ENCODE data around the gene TRPC3. TPM values are rescaled to one million over a fixed set of nuclear protein-coding genes. Genes with fewer than 3 reads are reported as not detected.

Gene TRPC3
- total RNA-seq, 1 experiment from 2014 or later = 0.25 TPM

- Histone ChIP-seq H3K36me3 (ENCODE audit: control insufficient read depth in 1 of 2, insufficient read depth in 2 of 2, low read length in 2 of 2) (peaks cover 3 to 6% of the 10 kb centered on the region in 2 experiments; a peak in 1 of 4 replicates), H3K4me1 (ENCODE audit: control insufficient read depth in 1 of 2, insufficient read depth in 2 of 2, low read length in 2 of 2) (no peaks in the 10 kb centered on the region), H3K9me2 (ENCODE audit: insufficient read depth) (no peaks in the 10 kb centered on the region), H2AFZ (ENCODE audit: low read depth, low read length, poor library complexity, severe bottlenecking) (no peak overlapping the region), H3K27ac (ENCODE audit: low read depth, low read length) (no peak overlapping the region), H3K4me3 (replicated peaks in 1 of 2; ENCODE audit: low read depth in 1 of 2, low read length in 2 of 2) (no peak overlapping the region), H3K9ac (ENCODE audit: low read length) (no peak overlapping the region), H4K20me1 (ENCODE audit: insufficient read depth) (no peaks in the 10 kb centered on the region), H3K27me3 (ENCODE audit: insufficient read depth, low read length) (no peaks in the 10 kb centered on the region), H3K4me2 (ENCODE audit: low read length) (no peak overlapping the region), H3K9me3 (ENCODE audit: control insufficient read depth in 1 of 2, insufficient read depth in 1 of 2, low read depth in 1 of 2, low read length in 2 of 2) (no peaks in the 10 kb centered on the region), H3K79me2 (ENCODE audit: insufficient read depth, low read length) (no peaks in the 10 kb centered on the region)
- RAD21 ChIA-PET (ENCODE audit: low non-redundant PET in 1 of 2, low total read pairs in 2 of 2, uncharacterized antibody in 2 of 2, unreplicated experiment in 2 of 2) = no interaction called here
- no TSS peak for BruUV-seq (replicated peaks)
- DNase-seq (ENCODE audit: low read depth, low spot score) = no peak
- intact Hi-C loops (cut with micrococcal nuclease) = no loop called here
- TF ChIP-seq SRF (IDR thresholded peaks at IDR 0.05; ENCODE audit: low read depth) (no peak), POLR2A (IDR thresholded peaks at IDR 0.05; ENCODE audit: borderline replicate concordance, extremely low read depth, insufficient read depth, insufficient read length) (no peak), ELF1 (IDR thresholded peaks at IDR 0.05; ENCODE audit: borderline replicate concordance, low read depth) (no peak), MAX (IDR thresholded peaks at IDR 0.05) (no peak), SP1 (IDR thresholded peaks at IDR 0.05; ENCODE audit: low read depth) (no peak), YY1 (IDR thresholded peaks at IDR 0.05; ENCODE audit: extremely low read depth, insufficient replicate concordance, low read depth, low read length) (no peak), POLR2AphosphoS5 (IDR thresholded peaks at IDR 0.05; ENCODE audit: low read depth, low read length) (no peak), EZH2phosphoT487 (IDR thresholded peaks at IDR 0.05; ENCODE audit: borderline replicate concordance) (no peak), ATF3 (IDR thresholded peaks at IDR 0.05) (no peak), RAD21 (IDR thresholded peaks at IDR 0.05; ENCODE audit: low read depth) (no peak), ZNF274 (IDR thresholded peaks at IDR 0.05; ENCODE audit: low read depth, low read length) (no peak), ZFX (IDR thresholded peaks at IDR 0.05) (no peak), EZH2 (IDR thresholded peaks at IDR 0.05) (no peak), REST (IDR thresholded peaks at IDR 0.05; ENCODE audit: low read depth) (no peak), FOSL1 (IDR thresholded peaks at IDR 0.05; ENCODE audit: low read depth) (no peak), CBX3 (IDR thresholded peaks at IDR 0.05; ENCODE audit: low read depth) (no peak), TCF7L2 (IDR thresholded peaks at IDR 0.05; ENCODE audit: borderline replicate concordance, extremely low read depth, insufficient read depth, insufficient read length) (no peak)
- no peak for ATAC-seq
- POLR2A ChIA-PET = no interaction called here
- CTCF ChIA-PET = no interaction called here
These were observed 100.5 kb downstream of the TRPC3 start for GRCh38 chr4:121851354-121851753.

Data from HCT116 (cell line).